GM21737 (cell line): Measurements from ENCODE around the gene PLA2G4D.
"Not testable (repeated sequence)": the region's sequence is repeated elsewhere in the genome, so short reads cannot be mapped to it uniquely, and the experiment has no call there.

Experiments used
- ATAC-seq: cut with Tn5 transposase; IDR thresholded peaks from one replicate; pipeline ENCODE4 v1.9.1; 2021; ENCODE audit warnings: mild to moderate bottlenecking, moderate library complexity; ENCODE audit not compliant: unreplicated experiment

The PLA2G4D gene

GRCh38 chr15:42092398-42093318 is 1.7 kb downstream of the PLA2G4D start:
- no peak for ATAC-seq

GRCh38 chr15:42091753-42092397 is 2.5 kb downstream of the PLA2G4D start:
- not testable (repeated sequence) for ATAC-seq

GRCh38 chr15:42090781-42091180 is 3.6 kb downstream of the PLA2G4D start:
- ATAC-seq: no peak

GRCh38 chr15:42090370-42090769 is 4.0 kb downstream of the PLA2G4D start:
- no peak for ATAC-seq

GRCh38 chr15:42089942-42090341 is 4.4 kb downstream of the PLA2G4D start:
- no peak for ATAC-seq

GRCh38 chr15:42088801-42089640 is 5.3 kb downstream of the PLA2G4D start:
- no peak for ATAC-seq

- no peak for ATAC-seq
Measured at GRCh38 chr15:42087926-42088800, 6.2 kb downstream of the PLA2G4D start.

- ATAC-seq: no peak
Measured at GRCh38 chr15:42087460-42087859, 6.9 kb downstream of the PLA2G4D start.

GRCh38 chr15:42085721-42086120 is 8.6 kb downstream of the PLA2G4D start:
- ATAC-seq: no peak

- no peak for ATAC-seq
Measured at GRCh38 chr15:42085236-42085605, 9.1 kb downstream of the PLA2G4D start.

GRCh38 chr15:42084465-42085235 is 9.7 kb downstream of the PLA2G4D start:
- ATAC-seq: no peak

GRCh38 chr15:42083916-42084315 is 10.4 kb downstream of the PLA2G4D start:
- no peak for ATAC-seq

- ATAC-seq: no peak
Measured at GRCh38 chr15:42083605-42083908, 10.8 kb downstream of the PLA2G4D start.

GRCh38 chr15:42082823-42083604 is 11.3 kb downstream of the PLA2G4D start:
- ATAC-seq: no peak

GRCh38 chr15:42082141-42082540 is 12.2 kb downstream of the PLA2G4D start:
- ATAC-seq: no peak

GRCh38 chr15:42080919-42081830 is 13.2 kb downstream of the PLA2G4D start:
- no peak for ATAC-seq

- no peak for ATAC-seq
Measured at GRCh38 chr15:42080186-42080918, 14.0 kb downstream of the PLA2G4D start.
